GM08714 (cell line): ENCODE results near the gene IFIT1B.

Experiments
- H3K4me3 ChIP-seq: fragments of 200-500 bp; sonication (Bioruptor generic); 2 replicates; pipeline ENCODE4 v1.5.1; 2014; ENCODE audit warnings: mild to moderate bottlenecking, low read length, inconsistent platforms
- ZNF274 ChIP-seq: IDR thresholded peaks from 2 replicates; pipeline ENCODE4 v1.6.1; 2012; ENCODE audit warnings: mild to moderate bottlenecking, low read depth, low read length

The IFIT1B gene

GRCh38 chr10:89343089-89343767, 34.6 kb upstream of the IFIT1B start:
- no peak overlapping the region for H3K4me3 ChIP-seq
- no peak for TF ChIP-seq ZNF274

- no peak overlapping the region for H3K4me3 ChIP-seq
- no peak for TF ChIP-seq ZNF274
Measured at GRCh38 chr10:89344156-89344555, 33.7 kb upstream of the IFIT1B start.

GRCh38 chr10:89345367-89346000, 32.4 kb upstream of the IFIT1B start:
- no peak for TF ChIP-seq ZNF274
- H3K4me3 ChIP-seq: no peak overlapping the region

GRCh38 chr10:89346405-89347254, 31.2 kb upstream of the IFIT1B start:
- TF ChIP-seq ZNF274: no peak

GRCh38 chr10:89347701-89348457, 30.0 kb upstream of the IFIT1B start:
- TF ChIP-seq ZNF274: no peak
- H3K4me3 ChIP-seq: no peak overlapping the region

More at GRCh38 chr10:89346405-89347254, 31.2 kb upstream of the IFIT1B start:
- no peak overlapping the region for H3K4me3 ChIP-seq

- no peak for TF ChIP-seq ZNF274
- no peak overlapping the region; the same call in 1 of the 2 replicates for H3K4me3 ChIP-seq
Measured at GRCh38 chr10:89348481-89348880, 29.4 kb upstream of the IFIT1B start.

GRCh38 chr10:89348975-89349374, 28.9 kb upstream of the IFIT1B start:
- H3K4me3 ChIP-seq: no peak overlapping the region
- no peak for TF ChIP-seq ZNF274

GRCh38 chr10:89350631-89351315, 27.1 kb upstream of the IFIT1B start:
- peak overlapping the region; percentile 41; the same call in 1 of the 2 replicates for H3K4me3 ChIP-seq

- peak overlapping the region; percentile 41; the same call in 1 of the 2 replicates for H3K4me3 ChIP-seq
- TF ChIP-seq ZNF274: no peak
Measured at GRCh38 chr10:89351412-89351779, 26.5 kb upstream of the IFIT1B start.

- H3K4me3 ChIP-seq: peak overlapping the region; percentile 41; the same call in 1 of the 2 replicates
- no peak for TF ChIP-seq ZNF274
Measured at GRCh38 chr10:89351780-89352597, 25.9 kb upstream of the IFIT1B start.

GRCh38 chr10:89352802-89353201, 25.1 kb upstream of the IFIT1B start:
- H3K4me3 ChIP-seq: no peak overlapping the region
- TF ChIP-seq ZNF274: no peak

GRCh38 chr10:89355394-89355931, 22.4 kb upstream of the IFIT1B start:
- TF ChIP-seq ZNF274: no peak
- no peak overlapping the region for H3K4me3 ChIP-seq
